Fibroblast of villous mesenchyme (primary cell): ENCODE data around the gene IGFBP2. TPM values are rescaled to one million over a fixed set of nuclear protein-coding genes. Genes with fewer than 3 reads are reported as not detected.

ENCODE experiments used
- DNase-seq: peaks from one replicate; pipeline ENCODE4 v3.0.0-alpha.2; 2010; ENCODE audit warnings: low read depth
- H3K4me3 ChIP-seq: 2 replicates; pipeline ENCODE4 v1.5.1; 2011; ENCODE audit warnings: low read depth, mild to moderate bottlenecking, low read length
- CTCF ChIP-seq: IDR thresholded peaks from 2 replicates; pipeline ENCODE4 v1.5.1; 2012; ENCODE audit warnings: low read depth, mild to moderate bottlenecking, low read length; ENCODE audit not compliant: insufficient read depth
- total RNA-seq: library from RNA; depleted of rRNA; stranded (reverse); fragments of >200 nt; gene quantifications from 2 replicates; pipeline ENCODE4 v1.2.3, GENCODE V29; 2012

Gene IGFBP2
- total RNA-seq, 1 donor: 15.5 TPM

GRCh38 chr2:216660496-216660895 is 27.3 kb downstream of the IGFBP2 start:
- TF ChIP-seq CTCF: no peak
- H3K4me3 ChIP-seq: no peak overlapping the region
- DNase-seq: no peak

GRCh38 chr2:216661051-216661450 is 27.8 kb downstream of the IGFBP2 start:
- no peak overlapping the region for H3K4me3 ChIP-seq
- no peak for DNase-seq
- TF ChIP-seq CTCF: no peak

- no peak for DNase-seq
- H3K4me3 ChIP-seq: no peak overlapping the region
- TF ChIP-seq CTCF: peak; percentile 24
Observed at GRCh38 chr2:216661639-216662375, 28.6 kb downstream of the IGFBP2 start.

- H3K4me3 ChIP-seq: no peak overlapping the region
- DNase-seq: no peak
- no peak for TF ChIP-seq CTCF
Observed at GRCh38 chr2:216663106-216663505, 29.9 kb downstream of the IGFBP2 start.

GRCh38 chr2:216663846-216664245 is 30.6 kb downstream of the IGFBP2 start:
- no peak overlapping the region for H3K4me3 ChIP-seq
- no peak for TF ChIP-seq CTCF
- DNase-seq: no peak

- peak; percentile 37 for TF ChIP-seq CTCF
- DNase-seq: no peak
- H3K4me3 ChIP-seq: no peak overlapping the region
Observed at GRCh38 chr2:216664593-216665034, 31.4 kb downstream of the IGFBP2 start.

- no peak for TF ChIP-seq CTCF
- no peak overlapping the region for H3K4me3 ChIP-seq
- DNase-seq: no peak
Observed at GRCh38 chr2:216665242-216665641, 32.0 kb downstream of the IGFBP2 start.
